NCI-H1092 (cell line): ENCODE data around the gene PKNOX1.
"Not testable (repeated sequence)": the region's sequence is repeated elsewhere in the genome, so short reads cannot be mapped to it uniquely, and the experiment has no call there.

ENCODE experiments used
- DNase-seq: peaks from one replicate; lab custom pipeline; 2025; lab: John Stamatoyannopoulos, UW

Gene PKNOX1

DNA sequence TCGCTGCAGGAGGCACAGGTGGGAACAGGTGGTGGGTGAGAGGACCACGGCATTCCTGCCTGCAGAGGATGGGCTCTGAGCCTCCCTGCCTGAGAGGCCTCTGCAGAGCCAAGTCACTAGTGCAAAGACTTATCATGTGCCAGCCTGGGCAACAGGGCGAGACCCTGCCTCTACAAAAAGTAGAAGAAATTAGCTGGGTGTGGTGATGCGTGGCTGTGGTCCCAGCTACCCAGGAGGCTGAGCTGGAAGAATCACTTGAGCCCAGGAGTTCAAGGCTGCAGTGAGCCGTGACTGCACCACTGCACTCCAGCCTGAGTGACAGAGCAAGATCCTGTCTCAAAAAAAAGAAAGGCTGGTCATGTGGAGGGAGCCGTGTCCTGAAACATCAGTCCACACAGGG is 46.4 kb downstream of the PKNOX1 start:
- DNase-seq = no peak

DNA sequence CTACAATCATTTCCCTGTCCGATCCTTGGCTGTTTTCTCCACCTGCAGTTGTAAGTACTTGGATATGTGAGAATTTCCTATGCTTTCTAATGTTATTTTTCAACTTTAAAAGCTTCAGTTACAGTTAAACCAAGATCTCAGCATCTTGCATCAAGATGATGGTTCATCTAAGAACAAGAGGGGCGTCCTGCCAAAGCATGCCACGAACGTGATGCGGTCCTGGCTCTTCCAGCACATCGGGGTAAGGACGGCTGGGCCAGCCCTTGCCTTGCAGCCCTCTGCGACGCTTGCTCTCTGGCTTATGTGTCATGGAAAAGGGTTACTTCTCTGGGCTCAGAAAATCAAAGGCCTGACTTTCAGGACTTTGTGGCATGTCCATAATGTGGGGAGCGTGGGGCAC is 46.8 kb downstream of the PKNOX1 start:
- no peak for DNase-seq

DNA sequence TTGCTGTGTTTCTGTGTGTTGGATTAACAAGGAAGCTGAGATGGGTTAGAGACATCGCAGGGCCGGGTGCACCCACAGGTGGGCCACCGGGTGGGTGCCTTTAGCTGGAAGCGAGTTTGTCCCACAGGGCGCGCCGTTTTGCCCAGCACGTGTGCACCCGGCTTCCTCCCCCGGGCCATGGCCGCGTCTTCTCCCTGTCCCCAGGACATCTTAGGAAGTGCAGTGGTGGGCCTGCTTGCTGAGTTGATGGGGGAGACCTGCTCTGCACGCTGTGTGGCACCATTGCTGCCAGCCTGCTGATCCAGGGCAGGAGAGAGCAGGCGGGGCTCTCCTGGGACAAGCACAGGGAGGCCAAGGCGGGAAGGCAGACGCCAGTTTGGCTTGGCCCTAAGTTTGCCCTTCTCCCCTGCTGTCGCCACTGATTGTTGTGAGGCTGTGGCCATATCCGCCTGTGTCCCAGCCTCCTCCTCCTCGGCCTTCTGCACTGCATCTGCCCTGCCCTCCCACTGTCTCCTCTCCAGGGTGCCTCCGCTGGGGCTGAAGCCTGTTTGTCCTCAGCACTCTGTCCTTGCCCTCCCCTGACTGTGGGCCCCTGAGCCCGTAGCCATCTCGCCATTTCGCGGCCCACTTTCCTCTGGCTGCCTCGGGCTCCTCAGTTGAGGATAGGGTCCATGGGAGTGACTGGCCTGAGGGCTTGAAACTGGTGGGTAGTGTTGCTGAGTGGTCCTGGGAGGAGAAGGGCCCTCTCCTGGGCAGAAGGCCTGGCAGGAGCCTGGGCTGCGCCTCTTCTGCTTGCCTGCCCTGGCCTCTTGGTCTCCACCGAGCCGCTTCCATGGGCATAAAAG is 47.6 kb downstream of the PKNOX1 start:
- no peak for DNase-seq

DNA sequence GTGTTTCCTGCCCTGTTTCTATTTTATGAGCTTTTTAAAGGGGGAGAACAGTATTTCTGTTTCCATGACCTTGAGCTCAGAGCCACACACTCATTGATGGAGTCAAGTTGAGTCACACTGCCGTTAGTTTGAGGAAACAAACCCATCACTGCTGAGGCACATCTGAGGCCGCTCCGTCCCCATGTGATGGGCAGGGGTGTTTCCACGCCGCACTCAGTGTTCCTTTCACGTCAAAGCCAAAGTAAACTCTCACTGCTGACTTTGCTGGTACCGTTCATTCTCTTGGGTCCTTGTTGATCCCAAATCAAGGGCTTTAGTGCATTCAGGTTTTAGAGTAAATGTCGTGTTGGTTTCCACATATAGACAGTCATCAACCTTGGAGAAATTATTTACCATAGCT is 48.8 kb downstream of the PKNOX1 start:
- DNase-seq = no peak

DNA sequence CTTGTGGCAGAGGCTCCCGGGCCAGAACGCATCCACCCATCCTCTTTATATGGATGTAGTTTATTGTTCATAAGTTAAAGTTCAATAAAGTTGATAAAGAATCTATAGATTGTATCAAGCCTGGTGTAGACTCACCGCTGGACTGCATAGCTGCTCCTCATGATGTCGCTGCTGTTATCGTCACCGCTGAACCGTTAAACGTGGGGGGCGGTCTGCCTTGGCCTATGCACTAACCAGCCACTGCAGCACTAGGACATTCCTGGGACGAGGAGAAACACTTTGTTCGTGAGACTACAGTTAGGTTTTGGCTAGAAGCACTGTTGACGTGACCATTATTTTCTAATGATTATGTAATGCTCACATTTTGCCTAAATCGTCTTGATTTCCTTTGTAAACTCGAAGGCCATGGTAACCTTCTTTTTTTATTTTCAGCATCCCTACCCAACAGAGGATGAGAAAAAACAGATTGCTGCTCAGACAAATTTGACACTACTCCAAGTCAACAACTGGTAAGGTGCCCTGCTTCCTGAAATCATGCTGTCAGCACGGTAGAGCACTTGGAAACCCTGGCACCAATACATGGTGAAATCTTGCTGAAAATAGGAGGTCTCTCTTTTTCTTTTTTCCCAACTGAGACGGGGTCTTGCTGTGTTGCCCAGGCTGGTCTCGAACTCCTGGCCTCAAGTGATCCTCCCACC is 50.2 kb downstream of the PKNOX1 start:
- DNase-seq = no peak

DNA sequence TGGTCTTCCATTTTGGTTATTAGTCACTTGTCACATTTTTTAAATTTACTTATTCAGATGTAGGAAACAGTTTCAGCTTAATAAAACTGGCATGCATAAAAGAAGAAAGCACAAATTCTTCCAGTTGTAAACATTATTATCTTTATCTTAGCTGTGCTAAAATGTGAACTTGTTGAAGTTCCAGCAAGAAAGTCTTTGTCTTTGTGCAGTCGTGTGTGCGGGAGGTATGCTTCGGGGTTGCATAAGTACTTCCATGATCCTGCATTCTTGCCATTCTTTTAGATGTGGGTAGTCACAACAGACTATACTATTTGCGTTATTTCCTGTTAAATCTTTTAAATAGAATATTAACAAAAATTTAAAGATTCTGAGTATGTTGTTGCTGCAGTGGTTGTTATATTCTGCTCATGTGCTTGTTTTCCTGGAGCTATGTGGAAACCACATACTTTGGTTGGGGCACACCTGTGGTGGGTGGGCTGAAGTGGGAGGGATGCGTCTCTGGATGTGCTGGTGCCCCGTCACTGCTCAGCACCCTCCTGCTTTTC is 51.3 kb downstream of the PKNOX1 start:
- no peak for DNase-seq

DNA sequence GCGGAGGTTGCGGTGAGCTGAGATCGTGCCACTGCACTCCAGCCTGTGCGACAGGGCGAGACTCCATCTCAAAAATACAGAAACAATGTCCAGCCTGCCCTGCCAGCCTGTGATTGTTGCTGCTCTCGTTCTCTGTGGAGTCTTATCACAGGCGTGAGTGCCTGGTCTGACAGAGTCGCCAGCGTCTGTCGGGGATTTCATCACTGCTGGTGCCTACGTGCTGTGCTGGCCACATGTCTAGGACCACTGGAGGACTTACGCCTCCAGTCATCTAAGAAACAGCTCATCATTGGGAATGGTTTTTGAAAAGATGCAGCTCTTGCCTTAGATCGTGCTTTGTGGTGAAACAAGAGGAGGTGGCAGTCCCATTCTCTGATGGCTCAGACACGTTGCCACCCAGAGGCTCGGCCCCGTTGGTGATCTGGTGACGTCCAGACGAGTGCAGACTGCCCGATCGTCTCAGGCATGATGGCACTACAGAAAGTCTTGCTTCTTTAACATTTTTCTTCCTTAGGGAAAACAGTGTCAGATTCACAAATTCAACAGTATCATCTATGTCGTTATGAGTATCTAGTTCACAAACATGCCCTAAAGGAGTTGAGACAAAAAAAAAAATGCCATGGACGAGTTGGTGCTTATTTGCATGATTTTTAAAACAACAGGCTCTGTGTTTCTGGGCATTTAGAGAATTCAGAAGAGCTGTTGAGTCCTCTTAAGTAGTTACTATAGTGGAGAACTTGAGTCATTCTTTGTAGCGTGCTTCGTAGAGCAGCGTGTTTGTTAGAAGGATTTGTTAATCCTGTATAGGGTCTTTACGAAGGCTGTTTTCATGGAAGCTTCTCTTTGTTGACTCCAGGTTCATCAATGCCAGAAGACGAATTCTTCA is 53.7 kb downstream of the PKNOX1 start:
- no peak for DNase-seq

DNA sequence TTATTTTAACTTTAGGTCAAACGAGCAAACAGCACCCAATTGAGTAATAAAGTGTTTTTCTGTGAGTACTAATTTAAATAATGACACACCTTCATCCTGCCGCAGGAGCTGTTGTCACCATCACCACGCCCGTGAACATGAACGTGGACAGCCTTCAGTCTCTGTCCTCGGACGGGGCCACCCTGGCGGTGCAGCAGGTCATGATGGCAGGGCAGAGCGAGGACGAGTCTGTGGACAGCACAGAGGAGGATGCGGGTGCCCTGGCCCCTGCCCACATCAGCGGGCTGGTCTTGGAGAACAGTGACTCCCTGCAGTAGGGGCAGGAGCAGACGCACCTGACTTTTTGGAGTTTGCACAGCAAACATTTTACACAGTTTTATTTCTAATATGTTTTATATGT is 55.4 kb downstream of the PKNOX1 start:
- no peak for DNase-seq

DNA sequence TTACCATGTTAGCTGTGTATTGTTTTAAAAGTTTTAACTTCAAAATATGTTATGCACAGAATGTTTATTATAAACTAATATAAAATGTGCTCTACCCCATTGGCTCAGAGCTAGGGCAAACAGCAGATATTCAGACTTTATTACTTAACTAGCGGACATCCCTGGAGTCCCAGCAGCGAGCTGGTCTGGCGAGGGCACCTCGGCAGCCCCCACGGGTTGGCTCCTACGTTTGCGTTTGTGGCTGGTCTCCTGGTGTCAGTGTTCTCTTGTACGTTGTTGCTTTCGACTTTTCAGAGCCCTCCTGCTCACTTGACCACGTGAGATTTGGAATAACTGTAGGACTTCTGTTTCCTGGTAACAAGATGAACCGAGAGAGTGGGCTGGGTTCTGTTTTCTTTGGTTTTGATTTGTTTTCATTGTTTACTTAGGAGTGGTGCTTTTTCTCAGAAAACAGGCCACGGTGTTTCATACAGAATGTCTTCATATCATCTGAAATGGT is 56.8 kb downstream of the PKNOX1 start:
- no peak for DNase-seq

DNA sequence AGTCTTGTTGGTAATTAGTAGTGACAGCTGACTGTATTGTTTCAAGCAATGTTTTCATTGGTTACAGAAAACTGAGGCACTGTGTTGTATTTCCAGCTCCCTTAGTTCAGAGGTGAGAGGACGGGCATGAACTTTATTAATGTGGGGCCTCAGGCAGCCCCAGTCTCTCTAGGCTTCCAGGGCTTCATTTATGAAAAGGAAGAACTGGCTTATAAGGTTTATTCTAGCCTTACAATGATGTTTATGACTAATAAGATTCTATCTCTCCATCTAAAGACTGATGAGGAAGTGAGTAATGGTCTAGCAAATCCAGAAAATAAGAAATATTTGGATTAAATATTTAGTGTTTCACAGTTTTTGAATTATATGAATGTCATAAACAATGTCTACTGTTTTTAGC is 59.7 kb downstream of the PKNOX1 start:
- DNase-seq = no peak

DNA sequence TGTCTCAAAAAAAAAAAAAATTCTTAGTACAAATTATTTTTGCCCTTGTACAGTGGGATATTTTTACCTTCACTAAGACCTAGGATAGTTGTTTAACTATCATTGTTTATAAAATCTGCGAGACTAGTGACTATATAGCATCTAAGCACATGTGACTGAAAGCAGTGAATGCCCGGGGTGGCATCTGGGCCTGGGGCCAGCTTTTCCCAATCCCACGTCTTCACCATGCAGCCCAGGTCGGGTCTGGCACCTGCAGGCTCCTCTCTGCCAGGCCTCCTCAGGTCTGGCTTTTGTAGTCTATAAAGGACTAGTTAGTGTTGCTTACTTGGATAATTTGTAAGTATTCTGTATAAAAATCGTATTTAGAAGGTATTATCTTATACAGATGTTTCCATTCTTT is 60.5 kb downstream of the PKNOX1 start:
- no peak for DNase-seq

DNA sequence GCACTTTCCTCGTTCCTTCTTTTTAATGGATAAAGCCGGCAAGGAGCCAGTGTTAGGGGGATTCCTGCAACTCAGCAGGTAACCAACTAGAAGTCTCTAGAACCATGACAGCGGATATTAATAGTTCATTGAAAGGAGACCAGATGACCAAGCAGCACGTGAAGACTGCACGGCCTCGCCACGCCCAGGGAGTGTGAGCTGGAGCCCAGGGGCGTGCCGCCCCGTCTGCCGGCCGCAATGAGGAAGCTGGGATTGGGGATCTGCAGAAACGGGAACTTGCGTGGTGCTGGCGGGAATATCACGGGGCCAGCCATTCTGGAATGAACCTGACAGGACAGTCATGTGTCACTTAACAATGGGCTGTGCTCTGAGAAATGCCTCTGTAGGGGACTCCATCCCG is 62.5 kb downstream of the PKNOX1 start:
- DNase-seq = not testable (repeated sequence)

DNA sequence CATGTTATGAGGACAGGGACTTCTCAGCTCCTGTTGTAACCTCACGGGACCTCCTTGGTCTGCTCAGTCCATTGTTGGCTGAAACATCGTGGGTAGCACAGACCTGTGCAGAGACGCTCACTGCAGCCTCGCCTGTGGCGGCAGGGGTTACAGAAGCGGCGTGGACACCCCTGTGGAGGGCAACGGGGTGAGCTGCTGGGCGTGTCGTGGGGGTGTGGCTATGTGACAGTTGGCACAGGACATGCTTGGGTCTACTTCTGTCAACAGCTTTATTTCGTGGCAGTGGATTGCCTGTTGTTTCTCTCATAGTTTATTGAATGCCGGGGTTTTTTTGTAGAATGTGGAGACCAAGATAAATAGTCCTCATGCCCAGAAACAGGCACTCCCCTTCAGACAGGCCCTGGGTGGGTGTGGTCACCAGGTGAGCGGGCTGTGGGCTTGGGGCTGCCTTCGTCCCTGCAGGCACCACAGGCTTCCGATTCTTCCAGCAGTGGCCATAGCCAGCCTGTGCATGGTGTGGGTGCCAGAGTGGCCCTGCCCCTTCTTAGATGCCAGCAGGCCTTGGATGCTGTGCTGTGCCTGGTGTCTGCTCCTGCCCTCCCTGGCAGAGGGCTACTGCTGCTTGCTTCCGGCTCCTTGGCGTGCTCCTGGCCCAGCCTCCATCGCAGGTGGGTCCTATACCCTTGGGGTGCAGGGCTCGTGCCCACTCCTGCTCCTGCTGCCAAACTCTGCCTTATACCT is 63.7 kb downstream of the PKNOX1 start:
- not testable (repeated sequence) for DNase-seq

DNA sequence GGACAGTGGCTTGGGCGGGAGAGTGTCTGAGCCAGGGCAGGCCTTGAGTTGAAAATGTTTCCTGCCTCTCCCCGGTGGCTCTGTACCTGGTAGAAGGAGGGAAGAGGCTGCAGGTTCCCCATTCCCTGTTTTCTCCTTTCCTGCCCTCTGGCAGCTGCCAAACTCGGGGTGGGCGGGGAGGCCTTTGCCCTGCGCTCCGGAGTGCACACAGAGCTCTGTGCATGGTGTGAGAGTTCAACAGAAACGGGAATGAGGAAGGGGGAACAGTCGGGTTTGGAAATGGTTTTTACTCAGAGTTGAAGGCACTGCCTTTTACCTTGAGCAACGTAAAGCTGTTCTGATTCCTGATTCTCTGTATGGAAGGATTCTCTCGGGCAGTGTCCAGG is 64.3 kb downstream of the PKNOX1 start:
- DNase-seq = not testable (repeated sequence)

DNA sequence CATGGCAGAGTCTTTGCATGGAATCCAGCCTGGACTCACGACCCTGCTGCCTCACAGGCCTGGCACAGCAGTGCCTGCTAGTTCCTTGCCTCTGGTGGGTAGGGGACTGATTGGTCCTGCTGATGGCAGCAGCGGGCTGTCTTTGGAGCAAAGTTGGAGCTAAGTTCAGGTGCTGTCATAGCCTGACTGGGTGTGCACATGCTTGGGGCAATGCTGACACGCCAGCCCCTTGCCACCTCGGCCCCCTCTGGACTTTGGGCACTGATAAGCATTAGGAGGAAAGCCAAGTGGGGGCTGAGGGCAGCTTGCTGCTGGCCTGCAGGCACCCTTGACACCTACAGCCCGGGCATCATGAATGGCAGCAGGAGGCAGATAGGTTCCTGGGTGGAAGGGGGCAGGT is 67.8 kb downstream of the PKNOX1 start:
- DNase-seq = not testable (repeated sequence)

DNA sequence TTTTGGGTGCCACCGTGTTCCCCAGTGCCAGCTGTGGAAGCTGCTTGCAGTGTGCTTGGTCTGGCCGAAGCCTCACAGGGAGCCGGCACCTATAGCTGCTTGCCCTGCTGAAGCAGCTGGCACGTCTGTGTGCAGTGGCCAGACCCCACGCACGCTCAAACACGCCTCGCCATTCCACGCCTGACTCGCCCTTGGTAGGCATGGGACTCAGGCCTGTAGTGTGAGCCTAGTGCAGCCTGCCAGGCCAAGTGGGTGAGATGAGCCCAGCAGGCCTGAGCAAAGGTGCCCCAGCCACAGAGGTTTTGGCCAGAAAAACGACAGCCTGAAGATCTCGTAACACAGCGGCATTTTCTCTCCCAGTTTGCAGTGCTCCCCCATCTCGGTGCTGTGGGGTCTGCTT is 68.9 kb downstream of the PKNOX1 start:
- DNase-seq = not testable (repeated sequence)

DNA sequence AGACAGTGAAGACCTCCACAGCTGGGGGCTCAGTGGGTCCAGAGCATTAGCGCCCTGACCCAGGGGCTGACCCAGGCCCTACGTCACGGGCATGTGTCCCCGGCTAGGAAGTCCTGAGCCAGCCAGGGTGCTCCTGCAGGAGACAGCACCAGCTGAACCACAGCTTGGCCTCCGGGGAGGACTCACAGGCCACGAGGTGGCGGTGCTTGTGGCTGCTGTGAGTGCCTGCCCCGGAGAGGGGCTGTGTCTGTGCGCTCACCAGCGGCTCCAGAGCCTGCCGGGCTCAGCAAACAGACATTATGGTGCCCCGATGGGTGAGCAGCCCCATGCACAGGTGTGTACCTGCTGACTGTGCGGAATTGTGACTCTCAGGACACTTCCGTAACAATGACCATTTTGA is 70.2 kb downstream of the PKNOX1 start:
- not testable (repeated sequence) for DNase-seq

DNA sequence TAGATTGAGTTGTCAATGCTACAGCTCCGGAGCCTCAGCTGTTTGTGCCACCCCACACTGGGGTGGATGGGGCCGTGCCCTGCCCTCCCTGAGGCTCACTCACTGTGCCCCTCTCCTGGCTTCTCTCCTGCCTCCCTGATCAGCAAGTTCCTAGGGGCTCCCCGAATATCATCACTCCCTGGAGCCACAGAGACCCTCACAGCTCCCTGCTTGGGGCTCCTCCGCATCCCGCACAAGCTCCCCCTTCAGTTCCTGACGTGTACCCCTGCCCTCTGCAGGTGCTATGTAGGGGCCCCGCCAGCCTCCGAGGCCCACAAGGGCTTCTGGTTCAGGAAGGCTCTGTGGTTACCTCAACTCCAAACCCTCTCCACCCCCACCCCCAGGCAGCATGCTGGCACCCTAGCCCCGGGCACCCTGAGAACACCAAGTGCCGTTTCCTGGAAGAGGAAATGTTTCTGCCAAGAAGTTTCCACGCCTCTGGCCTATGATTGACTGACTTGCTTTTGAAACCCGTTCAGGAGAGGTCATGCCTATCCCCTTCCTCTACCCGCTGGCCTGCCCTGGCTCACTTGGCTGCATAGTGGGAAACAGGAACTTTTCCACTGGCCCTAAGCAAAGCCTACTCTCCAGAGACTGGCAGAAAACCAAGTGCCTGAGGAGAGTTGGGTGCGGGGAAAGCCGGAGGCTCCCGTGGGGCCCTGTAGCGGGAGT is 71.0 kb downstream of the PKNOX1 start:
- not testable (repeated sequence) for DNase-seq

DNA sequence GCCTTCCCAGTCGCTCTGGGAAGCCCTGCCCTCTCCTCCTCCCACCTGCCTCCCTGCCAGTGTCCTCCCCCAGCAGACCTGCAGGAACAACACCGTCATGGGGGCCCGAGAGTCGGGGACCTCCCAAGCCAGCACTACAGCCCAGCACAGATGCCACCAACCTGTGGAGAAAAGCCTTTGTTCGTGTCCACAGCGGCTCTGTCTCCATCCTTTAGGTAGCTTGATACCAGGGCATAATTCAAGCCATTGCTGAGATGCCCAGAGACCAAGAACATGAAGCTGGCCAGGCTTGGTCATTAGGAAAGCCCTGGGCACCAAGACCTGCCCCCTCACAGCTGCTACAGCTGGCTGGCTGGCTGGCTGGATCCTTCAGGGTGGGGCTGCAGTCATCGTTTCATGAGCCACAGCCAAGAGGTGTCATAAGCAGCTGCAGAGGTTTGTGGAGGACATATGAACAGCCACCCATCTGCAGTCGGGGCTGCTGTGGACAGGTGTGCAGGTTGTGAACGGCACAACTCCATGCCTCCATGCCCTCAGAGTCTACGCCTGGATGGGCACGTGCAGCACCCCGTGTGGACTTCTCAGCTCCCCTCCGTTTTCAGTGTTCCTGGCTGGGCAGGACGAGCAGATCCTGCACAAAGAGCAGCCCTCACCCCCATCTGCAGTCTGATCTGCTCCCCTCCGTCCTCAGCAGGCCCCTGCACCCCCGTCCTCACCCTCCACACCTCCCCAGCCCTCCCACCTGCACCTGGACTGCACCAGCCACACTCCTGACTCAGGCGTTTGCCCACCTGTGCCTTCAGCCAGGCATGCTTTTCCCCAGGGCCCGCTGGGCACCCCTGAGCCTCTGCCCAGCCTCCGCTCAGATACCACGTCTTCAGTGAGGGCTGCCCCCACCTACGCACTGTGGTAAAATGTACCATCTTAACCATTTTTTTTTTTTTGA is 71.8 kb downstream of the PKNOX1 start:
- DNase-seq = not testable (repeated sequence)
